ENCODE measurements around the gene CLPSL2.

The CLPSL2 gene

DNA sequence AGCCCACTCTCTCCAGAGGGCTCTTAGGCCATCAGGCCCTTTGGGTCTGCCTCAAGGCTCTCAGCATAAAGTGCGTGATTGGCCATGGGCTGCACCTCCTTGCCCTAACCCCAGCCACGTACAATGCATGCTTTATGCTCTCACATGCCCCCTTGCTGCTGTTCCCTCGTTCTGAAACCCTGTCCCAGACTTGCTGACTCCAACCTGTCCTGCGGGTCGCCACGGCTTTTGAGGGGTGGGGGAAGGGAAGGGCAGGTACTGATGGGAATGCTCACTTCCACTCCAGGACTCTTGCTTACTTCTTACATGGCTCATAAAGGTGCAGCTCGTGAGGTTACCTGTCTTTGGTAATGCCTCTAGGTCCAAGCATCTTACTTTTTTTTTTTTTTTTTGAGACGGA is 33.6 kb upstream of the CLPSL2 start:
- in situ Hi-C loops (cut with MboI; ENCODE audit: low sequenced_read_pairs) = loop anchor here (25.0 kb wide), 1 partner anchor 431 kb away; no protein-coding TSS in a partner anchor

DNA sequence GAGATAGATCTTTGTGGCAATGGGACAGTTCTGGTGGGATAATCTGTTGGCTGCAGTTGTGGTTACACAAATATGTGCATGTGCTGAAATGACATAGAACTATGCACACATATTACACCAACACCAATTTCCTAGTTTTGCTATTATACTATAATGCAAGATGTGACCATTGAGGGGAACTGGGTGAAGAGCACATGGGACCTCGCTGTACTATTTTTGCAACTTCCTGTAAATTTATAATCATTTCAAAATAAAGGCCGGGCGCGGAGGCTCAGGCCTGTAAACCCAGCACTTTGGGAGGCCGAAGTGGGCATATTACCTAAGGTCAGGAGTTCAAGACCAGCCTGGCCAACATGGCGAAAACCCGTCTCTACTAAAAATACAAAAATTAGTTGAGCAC is 30.9 kb upstream of the CLPSL2 start:
- in situ Hi-C loops (cut with MboI; ENCODE audit: low sequenced_read_pairs) = loop anchor here (25.0 kb wide), 1 partner anchor 433 kb away; no protein-coding TSS in a partner anchor

DNA sequence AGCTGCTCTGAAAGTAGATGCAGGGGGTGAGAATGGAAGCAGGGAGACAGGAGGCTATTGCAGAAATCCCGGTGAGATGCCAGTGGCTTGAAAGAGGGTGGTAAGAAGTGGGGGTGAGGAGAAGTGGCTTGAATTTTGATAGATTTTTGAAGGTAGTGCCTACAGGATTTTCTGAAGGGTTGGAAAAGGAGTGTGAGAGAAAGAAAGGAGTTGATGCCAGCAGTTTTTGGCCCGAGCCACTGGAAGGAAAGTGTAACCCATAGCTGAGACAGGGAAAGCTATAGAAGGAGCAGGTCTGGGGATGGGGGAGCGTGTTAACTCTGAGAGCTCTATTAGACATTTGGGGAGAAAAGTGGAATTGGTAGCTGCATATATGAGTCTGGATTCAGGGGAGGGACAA is 29.9 kb upstream of the CLPSL2 start:
- in situ Hi-C loops (cut with MboI; ENCODE audit: low sequenced_read_pairs) = loop anchor here (25.0 kb wide), 1 partner anchor 434 kb away; no protein-coding TSS in a partner anchor

DNA sequence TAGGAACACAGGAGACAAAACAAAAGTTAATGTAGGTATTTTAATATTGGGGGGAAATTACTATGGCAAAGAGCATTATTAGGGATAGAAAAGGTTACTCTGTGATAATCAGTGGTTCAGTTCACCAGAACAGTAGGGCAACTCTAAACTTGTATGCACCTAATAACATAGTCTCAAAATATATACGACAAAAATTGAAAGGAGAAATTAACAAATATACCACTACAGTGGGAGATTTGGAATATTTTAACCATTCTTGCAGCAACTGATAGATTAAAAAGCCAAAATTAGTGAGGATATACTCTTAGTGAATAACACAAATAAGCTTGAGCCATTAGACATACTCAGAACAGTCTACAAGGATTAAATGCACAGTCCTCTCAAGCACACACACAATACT is 28.5 kb upstream of the CLPSL2 start:
- in situ Hi-C loops (cut with MboI; ENCODE audit: low sequenced_read_pairs) = loop anchor here (25.0 kb wide), 1 partner anchor 436 kb away; no protein-coding TSS in a partner anchor

DNA sequence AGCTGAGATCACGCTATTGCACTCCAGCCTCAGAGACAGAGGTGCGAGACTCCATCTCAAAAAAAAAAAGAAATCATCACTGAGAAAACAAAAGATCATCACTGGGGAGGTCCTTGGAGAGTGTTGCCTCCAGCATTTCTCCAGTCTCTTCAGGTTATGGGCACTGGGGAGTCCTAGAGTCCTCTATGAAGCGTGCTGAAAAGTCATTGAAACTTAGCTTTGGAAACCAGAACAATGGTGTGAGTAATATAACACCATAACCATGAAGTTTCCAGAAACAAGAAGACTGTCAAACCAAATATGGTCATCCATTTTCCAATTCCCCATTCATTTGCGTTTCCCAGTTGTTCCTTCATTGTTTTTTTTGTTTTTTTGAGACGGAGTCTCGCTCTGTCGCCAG is 25.8 kb upstream of the CLPSL2 start:
- in situ Hi-C loops (cut with MboI; ENCODE audit: low sequenced_read_pairs) = no loop called here

DNA sequence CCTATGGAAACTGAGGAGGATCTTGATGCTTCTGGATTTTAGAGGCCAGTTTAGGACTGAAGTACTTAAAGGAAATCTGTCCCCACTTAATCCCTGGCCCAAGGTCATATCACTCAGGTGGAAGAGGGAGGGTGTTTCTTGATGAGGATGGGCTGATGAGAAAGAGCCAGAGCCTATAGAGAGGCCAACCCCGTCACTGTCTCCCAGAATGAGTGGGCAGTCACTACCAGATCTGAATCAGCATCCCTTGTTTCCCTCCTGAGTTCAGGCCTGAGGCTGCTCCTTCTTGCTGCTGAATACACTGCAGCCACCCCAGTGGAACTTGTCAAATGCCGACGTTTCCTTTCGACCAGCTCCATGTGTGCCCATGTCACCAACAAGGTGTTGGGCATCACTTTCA is 24.8 kb upstream of the CLPSL2 start:
- in situ Hi-C loops (cut with MboI; ENCODE audit: low sequenced_read_pairs) = no loop called here

DNA sequence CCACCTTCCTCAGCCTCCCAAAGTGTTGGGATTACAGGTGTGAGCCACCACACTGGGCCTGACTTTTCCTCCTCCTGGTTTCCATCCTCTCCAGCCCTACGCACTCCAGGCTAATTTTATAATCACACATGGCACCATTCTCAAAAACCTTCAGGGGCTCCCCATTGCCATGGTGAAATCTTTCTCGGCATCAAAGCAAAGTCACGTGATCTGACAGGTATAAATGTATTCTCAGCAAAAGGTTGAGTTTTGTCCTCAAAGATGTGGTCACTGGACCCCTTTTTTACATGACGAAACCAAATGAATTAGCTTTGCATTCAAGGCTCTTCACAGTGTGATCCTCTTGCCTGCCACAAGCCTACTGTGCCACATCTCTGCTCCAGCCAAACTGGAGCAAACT is 24.1 kb upstream of the CLPSL2 start:
- in situ Hi-C loops (cut with MboI; ENCODE audit: low sequenced_read_pairs) = no loop called here

DNA sequence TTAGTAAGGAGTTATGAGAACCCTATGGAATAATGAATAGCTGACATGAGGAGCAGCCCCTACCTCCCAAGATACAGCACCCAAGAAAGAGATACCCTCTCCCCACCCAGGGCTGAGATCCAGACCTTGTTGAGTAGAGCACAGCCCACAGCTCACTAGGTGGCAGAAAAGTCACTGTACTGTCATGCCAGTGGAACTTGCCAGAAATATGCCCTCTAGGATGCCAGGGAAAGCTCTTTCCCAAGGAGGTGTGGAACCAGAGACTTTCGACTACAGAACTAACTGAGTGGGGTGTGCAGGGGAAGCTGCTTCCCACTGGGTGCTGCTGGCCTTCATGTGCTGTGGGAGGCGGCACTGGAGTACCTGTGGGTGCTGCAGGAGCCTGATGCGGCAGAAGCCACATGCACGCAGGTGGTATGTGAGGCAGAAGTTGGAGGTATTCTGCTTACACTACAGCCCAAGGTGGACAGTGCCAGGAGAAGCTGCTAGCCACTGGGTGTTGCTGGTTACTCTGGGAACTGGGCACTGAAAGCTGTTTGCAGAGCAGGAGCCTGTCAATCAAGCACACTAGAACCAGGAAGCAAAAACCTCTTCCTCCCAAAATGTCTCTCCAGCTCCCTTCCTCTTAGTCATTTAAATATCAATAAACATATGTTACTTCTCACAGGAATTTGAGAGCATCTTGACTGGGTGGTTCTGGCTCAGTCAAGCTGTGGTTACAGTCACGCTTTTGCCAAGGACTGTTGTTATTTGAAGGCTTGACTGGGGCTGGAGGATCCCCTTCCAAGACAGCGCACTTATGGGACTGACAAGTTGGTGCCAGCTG is 21.7 kb upstream of the CLPSL2 start:
- in situ Hi-C loops (cut with MboI; ENCODE audit: low sequenced_read_pairs) = no loop called here

DNA sequence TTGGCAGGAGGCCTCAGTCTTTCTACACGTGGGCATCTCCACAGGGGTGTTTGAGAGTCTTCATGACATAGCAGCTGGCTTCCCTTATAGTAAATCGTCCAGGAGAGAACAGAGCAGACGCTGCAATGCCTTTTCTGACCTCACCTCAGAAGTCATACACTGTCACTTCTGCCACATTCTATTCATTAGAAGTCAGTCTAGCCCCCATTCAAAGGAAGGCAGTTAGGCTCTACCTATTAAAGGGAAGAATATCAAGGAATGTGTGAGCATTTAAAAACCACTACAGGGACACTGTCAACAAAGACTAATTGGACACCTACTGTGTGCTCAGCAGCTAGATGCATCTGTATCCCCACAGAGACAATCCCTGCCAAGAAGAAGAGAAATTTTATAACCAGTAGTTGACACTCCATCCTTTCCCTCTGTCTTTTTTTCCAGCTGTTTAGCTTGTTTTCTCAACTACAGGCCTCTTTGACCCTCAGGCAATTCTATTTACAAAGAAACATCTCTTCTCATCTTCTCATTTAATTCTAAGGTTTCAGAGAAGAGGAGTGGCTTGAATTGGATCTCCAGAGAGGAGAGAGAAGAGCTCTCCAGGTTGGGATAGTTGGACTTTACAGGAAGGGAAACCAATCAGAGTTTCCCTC is 21.0 kb upstream of the CLPSL2 start:
- in situ Hi-C loops (cut with MboI; ENCODE audit: low sequenced_read_pairs) = no loop called here

DNA sequence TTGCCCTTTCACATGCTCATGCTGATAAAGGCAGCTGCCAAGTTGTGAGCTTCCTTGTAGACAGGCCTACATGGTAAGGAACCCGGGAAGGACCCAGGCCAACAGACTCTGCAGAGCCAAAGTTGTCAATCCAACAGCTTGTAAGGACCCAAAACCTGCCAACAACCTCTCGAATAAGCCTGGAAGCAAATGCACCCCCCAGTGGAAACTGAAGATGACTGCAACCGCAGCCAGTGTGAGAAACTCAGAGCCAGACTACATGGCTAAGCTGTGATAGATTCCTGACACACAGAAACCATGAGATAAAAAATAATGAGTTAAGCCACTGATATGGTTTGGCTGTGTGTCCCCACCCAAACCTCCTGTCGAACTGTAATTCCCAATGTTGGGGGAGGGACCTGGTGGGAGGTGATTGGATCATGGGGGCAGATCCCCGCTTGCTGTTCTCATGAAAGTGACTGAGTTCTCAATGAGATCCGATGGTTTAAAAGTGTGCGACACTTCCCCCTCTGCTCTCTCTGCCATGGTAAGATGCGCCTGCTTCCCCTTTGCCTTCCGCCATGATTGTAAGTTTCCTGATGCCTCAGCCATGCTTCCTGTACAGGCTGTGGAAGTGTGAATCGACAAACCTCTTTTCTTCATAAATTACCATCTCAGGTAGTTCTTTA is 18.8 kb upstream of the CLPSL2 start:
- in situ Hi-C loops (cut with MboI; ENCODE audit: low sequenced_read_pairs) = no loop called here

DNA sequence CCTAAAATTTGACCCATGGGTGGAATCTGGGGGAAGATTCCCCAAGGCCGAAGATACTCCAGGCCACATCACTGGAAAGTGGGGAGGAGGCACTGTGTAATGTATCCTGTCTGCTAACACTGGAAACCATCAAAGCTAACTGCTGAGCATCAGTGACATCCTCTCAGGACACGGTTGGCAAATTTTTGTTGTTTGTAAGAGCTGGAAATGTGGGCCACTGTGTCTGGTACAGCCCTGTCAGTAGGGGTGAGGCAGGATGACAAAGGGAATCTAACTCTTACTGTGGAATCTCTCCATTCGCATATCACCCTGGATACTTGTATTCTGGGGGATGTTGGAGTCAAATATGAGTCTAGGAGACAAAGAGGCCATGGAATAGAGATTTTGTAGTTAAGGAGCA is 17.0 kb upstream of the CLPSL2 start:
- in situ Hi-C loops (cut with MboI; ENCODE audit: low sequenced_read_pairs) = no loop called here

DNA sequence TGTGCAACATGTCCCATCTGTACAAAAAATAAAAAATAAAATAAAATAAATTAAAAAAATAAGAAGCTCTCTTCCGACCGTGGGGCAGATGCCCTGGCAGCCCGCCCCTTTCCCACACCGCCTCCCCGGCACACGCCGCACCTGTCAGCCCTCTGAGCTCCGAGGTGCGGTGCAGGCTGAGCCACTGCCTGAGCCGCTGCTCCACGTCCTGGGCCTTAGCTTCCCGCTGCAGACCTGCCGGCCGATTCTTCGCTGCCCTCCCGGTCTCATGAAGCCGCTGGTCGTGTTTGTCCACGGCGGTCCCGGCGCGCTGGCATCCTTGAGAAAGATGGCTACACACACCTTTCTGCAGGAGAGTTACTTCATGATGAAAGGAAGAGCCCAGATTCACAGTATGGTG is 10.7 kb upstream of the CLPSL2 start:
- in situ Hi-C loops (cut with MboI; ENCODE audit: low sequenced_read_pairs) = no loop called here

DNA sequence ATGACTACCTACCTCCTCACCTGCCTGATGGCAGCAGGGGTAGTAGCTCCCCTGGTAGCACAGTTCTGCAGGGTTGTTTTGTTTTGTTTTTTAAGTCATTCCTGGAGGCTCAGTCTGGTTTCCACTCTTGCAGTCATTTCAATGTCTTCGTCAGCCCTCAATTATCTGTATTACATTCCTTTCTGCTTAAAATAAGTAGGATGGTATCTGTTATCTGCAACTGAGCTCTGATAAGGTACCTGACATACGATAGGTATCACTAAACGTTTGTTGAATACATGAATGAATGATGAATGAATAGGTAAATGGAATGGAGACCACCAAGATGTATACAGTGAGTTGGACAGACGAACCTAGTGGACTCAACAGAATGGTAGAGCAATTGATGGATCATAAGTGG is 7.2 kb upstream of the CLPSL2 start:
- in situ Hi-C loops (cut with MboI; ENCODE audit: low sequenced_read_pairs) = no loop called here

DNA sequence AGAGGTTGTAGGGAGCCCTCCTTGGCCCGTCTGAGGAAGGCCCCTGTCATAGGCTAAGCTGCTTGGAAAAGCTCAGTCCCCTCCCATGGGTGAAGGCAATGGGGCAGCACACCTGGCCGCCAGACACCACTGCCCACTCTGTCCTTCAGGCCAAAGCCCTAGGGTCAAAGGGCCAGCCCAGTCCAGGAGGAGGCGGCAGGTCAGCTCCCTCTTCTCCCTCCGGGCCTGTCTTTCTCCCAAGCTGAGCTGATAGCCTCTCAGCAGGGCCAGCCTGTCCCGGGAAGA is 5.1 kb upstream of the CLPSL2 start:
- in situ Hi-C loops (cut with MboI; ENCODE audit: low sequenced_read_pairs) = no loop called here

DNA sequence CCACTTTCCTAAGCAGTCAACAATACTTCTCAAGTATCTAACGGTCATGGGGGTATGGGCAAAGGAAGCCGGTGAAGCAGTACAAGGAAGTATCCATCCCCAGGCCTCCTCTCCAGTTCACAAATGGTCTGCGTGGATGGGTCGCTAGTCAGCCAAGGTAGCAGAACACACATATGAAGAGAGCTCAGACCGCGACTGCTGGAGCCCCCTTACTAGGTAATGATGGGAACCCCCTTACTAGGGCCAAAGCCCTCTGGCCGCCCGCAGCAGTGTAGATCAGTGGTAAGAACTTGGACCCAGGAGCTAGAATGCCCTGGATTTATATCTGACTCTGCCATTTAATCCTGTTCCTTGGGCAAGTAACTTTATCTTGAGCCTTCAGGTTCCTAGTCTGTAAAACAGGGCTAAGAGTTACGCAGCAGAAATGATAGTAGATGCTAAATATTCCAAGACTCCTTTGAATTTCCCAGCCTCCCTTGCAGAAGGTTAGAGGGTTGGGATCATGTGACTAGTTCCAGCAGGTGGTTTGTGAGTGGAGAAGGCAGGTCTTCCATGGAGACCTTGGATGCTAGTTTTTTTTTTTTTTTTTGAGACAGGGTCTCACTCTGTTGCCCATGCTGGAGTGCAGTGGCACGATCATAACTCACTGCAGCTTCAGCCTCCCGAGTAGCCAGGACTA is 2.1 kb upstream of the CLPSL2 start:
- in situ Hi-C loops (cut with MboI; ENCODE audit: low sequenced_read_pairs) = no loop called here

DNA sequence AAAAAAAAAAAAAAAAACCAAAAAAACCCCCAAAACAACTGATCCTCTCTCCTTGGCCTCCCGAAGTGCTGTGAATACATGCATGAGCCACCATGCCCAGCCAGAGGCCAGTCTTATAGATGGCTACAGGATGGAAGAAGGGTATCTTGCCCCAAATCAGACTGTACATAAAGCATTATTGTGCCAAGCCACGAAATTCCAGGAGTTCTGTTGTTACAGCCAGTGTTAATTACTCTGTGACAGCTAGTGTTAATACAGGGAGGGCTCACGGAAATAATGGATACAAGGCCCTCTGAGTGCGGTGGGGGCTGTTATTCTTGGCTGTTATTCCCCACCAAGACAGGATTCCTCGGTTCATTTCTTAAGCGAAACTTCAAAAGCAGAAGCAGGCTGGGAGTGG is 1.4 kb upstream of the CLPSL2 start:
- in situ Hi-C loops (cut with MboI; ENCODE audit: low sequenced_read_pairs) = no loop called here

DNA sequence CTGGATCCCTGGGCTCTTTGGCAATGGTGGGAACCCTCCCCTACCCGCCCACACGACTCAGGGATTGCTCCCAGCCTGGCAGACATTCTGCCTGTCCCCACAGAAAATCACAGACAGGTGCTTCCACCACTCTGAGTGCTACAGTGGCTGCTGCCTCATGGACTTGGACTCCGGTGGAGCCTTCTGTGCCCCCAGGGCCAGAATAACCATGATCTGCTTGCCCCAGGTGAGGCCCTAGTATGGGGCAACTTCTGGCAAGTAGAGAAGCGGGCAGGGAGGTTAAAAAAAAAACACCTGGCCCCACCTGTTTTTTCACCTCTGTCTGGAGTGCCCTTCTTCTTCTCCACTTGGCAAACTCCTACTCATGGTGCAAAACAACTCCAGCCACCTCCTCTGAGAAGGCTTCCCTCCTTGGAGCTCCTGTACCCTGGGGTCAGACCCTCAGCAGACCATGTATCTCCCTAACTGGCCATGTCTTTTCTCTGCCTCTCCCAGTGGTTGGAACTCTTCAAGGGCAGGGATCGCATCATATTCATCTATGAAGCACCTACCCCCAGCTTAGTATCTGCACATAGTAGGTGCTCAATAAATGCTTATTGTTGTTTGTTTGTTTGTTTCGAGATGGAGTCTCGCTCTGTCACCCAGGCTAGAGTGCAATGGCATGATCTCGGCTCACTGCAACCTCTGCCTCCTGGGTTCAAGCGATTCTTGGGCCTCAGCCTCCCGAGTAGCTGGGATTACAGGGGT is 1.1 kb downstream of the CLPSL2 start:
- in situ Hi-C loops (cut with MboI; ENCODE audit: low sequenced_read_pairs) = no loop called here

DNA sequence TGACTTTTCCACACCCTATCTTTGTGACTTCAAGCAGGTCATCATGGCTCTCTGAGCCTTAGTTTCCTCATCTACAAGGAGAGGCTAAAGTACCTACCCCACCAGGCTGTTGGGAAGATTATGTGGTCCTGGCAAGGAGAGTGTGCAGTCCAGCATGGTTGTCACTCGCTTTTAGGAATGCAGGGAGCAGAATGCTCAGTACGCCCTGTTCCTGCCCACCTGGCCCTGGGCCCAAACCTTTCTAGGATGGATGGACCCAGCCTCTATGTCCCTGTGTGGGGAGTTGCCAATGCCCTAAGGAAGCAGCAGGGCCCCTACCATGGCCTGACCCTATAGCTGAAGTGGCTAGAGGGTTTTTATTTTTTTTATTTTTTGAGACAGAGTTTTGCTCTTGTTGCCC is 2.0 kb downstream of the CLPSL2 start:
- in situ Hi-C loops (cut with MboI; ENCODE audit: low sequenced_read_pairs) = no loop called here

DNA sequence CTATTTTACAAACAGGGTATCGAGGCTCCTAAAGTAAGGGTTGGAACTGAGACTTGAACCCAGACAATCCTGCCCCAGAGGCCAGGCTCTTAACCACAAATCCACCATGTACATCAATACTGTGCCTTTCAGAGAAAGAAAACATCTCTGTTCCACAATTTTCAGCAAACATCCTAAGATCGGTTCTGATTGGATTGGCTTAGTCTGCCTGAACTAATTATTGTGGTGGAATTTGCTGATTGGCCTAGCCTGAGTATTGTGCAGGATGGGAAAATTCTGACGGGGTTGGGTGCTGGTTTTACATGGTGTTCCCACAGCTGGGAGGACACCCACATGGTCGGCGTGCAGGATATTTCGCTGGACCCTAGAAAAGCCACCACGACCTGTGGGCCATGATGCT is 4.3 kb downstream of the CLPSL2 start, which contains the start of gene CLPSL1:
Gene CLPSL1 (plus strand): TSS at position 301 of the 400 bp plus-strand sequence. CDS start 92 bp downstream, at position 393.
- in situ Hi-C loops (cut with MboI; ENCODE audit: low sequenced_read_pairs) = no loop called here

DNA sequence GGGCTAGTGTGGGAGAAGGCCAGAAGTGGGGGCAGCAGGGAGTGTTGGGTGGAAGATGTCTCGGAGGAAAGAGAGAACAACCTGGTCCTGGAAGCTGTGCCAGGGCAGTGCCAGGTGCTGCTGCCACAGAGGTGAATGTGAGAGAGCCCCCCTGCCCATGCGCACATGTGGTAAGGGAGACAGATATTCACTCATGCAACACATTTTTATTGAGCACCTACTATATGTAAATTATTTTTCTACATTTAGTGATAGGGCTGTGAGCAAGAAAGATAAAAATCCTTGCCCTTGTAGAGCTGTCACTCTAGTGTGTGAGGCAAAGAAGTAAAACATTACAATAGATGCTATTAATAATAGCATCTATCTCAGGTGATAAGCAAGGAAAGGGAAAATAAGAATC is 4.9 kb downstream of the CLPSL2 start:
- in situ Hi-C loops (cut with MboI; ENCODE audit: low sequenced_read_pairs) = no loop called here

DNA sequence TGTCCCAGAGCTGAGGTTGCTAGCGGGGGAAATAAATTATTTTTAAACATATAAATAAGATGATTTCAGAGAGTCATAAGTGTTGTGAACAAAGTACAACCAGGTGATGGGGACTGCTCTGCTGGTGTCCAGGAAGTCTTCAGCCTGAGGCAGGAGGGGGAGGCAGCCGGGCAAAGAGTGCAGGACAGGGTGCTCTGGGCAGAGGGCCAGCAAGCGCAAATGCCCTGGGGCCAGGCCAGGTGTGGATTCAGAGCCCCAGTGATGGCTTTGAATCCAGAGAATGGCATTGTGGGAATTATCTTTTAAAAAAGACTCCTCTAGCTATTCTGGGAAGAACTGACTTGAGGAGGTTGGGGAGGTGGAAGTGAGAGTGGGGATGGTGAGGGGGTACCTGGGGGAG is 6.0 kb downstream of the CLPSL2 start:
- in situ Hi-C loops (cut with MboI; ENCODE audit: low sequenced_read_pairs) = no loop called here
